ENCODE results near the gene DRC7.

Gene DRC7

DNA sequence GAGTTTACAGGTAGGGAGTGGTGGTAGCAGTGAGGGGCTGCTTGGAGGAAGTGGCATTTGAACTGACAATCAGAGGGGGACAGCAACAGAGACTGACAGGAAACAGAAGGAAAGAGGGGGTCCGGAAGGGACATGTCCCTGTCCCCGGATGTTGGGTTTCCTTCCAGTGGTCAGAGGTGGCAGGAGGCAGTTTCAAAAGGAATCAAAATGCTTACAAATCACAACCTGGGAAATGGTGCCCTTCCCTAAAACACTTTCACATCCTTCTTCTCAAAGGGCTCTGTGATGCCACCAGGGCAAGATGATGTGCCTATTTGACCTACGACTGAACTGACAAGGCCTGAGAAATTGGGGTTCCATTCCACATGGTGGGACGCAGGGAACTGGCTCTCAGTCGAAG, 46.5 kb upstream of the DRC7 start:
- TF ChIP-seq FOXM1 (IDR thresholded peaks at IDR 0.05; ENCODE audit: borderline replicate concordance) (no peak), FOXK2 (IDR thresholded peaks at IDR 0.05) (no peak), SUZ12 (IDR thresholded peaks at IDR 0.05) (no peak), FOXA1 (IDR thresholded peaks at IDR 0.05) (no peak), ELF4 (IDR thresholded peaks at IDR 0.05) (no peak), L3MBTL2 (conservative IDR thresholded peaks at IDR 0.05) (no peak)
- no peak for DNase-seq (ENCODE audit: extremely low spot score)
- ChIA-PET POLR2A (interaction anchor here (0.8 to 1.4 kb wide), 2 partner anchors 87 kb away, joined by 3 to 4 read pairs; partner anchors contain the start of gene KATNB1), CTCF (interaction anchor here (1.3 to 5.2 kb wide), 2 partner anchors 10 to 72 kb away, joined by 8 to 21 read pairs; no protein-coding TSS in a partner anchor)

DNA sequence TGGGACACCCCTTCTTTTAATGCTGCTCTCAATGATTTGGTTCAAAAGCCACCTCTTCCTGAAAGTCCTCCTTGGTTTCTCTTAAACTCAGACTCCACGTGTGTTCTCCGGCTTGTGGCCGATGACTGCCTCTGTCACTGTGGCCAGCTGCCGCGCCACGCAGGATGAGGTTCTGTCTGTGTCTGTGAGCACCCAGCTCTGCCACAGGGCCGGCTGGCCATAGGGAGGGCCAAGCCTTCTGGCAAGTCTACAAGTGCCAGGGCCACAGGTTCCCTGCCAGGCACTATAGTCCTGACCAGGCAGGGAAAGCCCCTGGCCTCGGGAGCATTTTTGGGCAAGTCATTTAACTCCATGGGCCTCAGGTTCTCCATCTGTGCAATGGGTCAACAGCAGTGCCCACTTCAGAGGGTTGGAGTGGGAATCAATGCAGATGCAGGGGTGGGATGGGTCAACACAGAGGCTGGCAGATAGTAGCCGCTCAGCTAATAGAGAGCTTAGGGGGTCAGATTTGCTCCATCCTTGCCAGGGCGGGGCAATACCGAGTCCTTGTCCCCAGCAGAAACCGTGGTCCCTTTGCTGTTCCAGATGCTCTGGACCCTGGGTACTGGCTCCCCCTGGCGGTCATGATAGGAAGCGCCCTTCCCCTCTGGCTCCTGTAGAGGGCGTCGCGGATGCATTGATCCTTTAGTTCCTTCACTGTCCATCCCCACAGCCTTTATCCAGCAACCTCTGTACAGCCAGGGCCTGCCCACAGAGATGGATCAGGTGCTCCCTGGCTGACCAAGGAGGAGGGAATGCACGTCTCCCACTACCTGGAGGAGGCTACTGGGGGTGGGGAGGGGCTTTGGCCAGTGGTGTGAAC, 45.8 kb upstream of the DRC7 start:
- ChIA-PET CTCF (interaction anchor here (0.6 to 5.2 kb wide), 10 partner anchors 11 to 348 kb away, joined by 3 to 21 read pairs (median 3); partner anchors contain the start of gene KATNB1), POLR2A (interaction anchor here (0.8 kb wide), 1 partner anchor 86 kb away, joined by 3 read pairs; the partner anchor contains the start of gene KATNB1)
- peak; percentile 91 for DNase-seq (ENCODE audit: extremely low spot score)
- TF ChIP-seq HDGF (IDR thresholded peaks at IDR 0.05; ENCODE audit: borderline replicate concordance) (no peak), NFRKB (IDR thresholded peaks at IDR 0.05) (no peak), LEF1 (IDR thresholded peaks at IDR 0.05; ENCODE audit: borderline replicate concordance) (peak; percentile 71; the same call in 1 of the 2 replicates), ELF4 (IDR thresholded peaks at IDR 0.05) (no peak), FOXM1 (IDR thresholded peaks at IDR 0.05; ENCODE audit: borderline replicate concordance) (no peak), ARNT (IDR thresholded peaks at IDR 0.05) (peak; percentile 35; the same call in 1 of the 2 replicates)

DNA sequence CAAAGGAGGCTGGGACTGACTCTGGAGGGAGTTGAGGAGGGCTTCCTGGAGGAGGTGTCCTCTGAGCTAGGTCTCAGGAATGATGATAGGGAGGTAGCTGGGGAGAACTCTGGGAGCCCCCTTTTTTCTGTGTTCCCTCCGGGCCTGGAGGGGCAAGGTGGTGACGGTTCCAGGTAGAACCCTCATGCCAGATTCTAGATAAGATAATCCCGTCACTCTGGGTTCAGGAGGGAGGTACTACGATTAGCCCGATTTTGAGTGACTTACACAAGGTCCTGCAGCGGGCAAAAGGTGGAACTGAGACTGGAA, 45.2 kb upstream of the DRC7 start:
- ChIA-PET CTCF (interaction anchor here (0.6 to 5.2 kb wide), 10 partner anchors 11 to 349 kb away, joined by 3 to 21 read pairs (median 3); partner anchors contain the start of gene KATNB1), POLR2A (no interaction called here)
- TF ChIP-seq TARDBP (IDR thresholded peaks at IDR 0.05) (no peak), ELF4 (IDR thresholded peaks at IDR 0.05) (no peak), BHLHE40 (IDR thresholded peaks at IDR 0.05; ENCODE audit: borderline replicate concordance) (no peak)
- DNase-seq (ENCODE audit: extremely low spot score) = no peak

DNA sequence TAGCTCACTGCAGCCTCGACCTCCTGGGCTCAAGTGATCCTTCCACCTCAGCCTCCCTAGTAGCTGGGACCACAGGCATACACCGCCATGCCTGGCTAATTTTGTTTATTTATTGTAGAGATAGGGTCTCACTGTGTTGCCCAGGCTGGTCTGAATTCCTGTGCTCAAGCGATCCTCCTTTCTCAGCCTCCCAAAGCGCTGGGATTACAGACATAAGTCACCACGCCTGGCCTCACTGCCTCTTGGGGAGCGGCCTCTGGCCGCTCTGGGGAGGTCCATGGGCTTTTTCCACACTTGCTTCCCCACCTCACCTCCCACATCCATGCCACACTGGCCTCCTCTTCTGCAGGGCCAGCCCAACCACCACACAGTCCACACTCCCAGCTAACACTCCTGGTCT, 44.8 kb upstream of the DRC7 start:
- ChIA-PET CTCF (interaction anchor here (0.6 to 5.2 kb wide), 10 partner anchors 12 to 349 kb away, joined by 3 to 21 read pairs (median 3); partner anchors contain the start of gene KATNB1), POLR2A (no interaction called here)
- TF ChIP-seq LEF1 (IDR thresholded peaks at IDR 0.05; ENCODE audit: borderline replicate concordance) (no peak), HDGF (IDR thresholded peaks at IDR 0.05; ENCODE audit: borderline replicate concordance) (no peak), FOXA1 (IDR thresholded peaks at IDR 0.05) (no peak)
- DNase-seq (ENCODE audit: extremely low spot score) = no peak

DNA sequence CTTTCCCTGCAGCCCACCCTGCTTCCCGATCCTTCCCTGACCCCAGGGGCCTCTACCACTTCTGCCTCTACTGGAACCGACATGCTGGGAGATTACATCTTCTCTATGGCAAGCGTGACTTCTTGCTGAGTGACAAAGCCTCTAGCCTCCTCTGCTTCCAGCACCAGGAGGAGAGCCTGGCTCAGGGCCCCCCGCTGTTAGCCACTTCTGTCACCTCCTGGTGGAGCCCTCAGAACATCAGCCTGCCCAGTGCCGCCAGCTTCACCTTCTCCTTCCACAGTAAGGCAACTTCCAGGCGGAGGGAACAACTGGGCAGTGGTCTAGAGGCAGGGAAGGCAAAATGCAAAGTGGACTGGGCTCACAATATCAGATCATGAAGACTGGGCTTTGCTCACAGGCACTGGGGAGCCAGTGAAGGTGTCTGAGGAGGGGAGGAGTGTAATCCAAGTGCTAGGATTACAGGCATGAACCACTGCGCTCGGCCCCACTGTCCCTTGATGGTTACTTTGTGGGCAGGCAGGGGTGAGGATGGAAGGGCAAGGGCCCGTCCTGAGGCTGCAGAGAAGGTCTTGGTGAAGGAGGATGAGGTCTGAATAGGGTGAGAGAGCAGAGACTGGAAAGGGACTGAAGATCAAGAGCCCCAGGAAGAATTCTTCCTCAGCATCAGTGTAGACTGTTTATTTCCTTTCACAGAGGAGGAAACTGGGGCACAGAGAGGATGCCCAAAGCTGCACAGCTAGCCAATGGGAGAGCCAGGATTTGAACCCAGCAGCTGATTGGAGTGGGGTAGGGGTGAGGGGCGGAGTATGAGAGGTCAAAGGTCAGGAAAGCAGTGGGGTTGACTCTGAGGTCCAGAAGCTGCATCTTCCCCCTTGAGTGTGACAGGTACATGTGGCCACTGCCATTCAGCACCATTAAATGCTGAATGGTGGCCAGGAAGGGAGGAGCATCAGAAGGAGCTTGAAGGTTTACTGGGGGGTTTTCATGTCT, 43.0 kb upstream of the DRC7 start:
- ChIA-PET POLR2A (no interaction called here), CTCF (interaction anchor here (1.2 kb wide), 1 partner anchor 75 kb away, joined by 4 read pairs; no protein-coding TSS in a partner anchor)
- TF ChIP-seq FOXA1 (IDR thresholded peaks at IDR 0.05) = no peak
- TF ChIP-seq L3MBTL2 (conservative IDR thresholded peaks at IDR 0.05) = no peak
- TF ChIP-seq ARNT (IDR thresholded peaks at IDR 0.05) = no peak
- TF ChIP-seq FOXK2 (IDR thresholded peaks at IDR 0.05) = no peak
- no peak for TF ChIP-seq FOXM1 (IDR thresholded peaks at IDR 0.05; ENCODE audit: borderline replicate concordance)
- no peak for TF ChIP-seq TARDBP (IDR thresholded peaks at IDR 0.05)
- no peak for DNase-seq (ENCODE audit: extremely low spot score)

DNA sequence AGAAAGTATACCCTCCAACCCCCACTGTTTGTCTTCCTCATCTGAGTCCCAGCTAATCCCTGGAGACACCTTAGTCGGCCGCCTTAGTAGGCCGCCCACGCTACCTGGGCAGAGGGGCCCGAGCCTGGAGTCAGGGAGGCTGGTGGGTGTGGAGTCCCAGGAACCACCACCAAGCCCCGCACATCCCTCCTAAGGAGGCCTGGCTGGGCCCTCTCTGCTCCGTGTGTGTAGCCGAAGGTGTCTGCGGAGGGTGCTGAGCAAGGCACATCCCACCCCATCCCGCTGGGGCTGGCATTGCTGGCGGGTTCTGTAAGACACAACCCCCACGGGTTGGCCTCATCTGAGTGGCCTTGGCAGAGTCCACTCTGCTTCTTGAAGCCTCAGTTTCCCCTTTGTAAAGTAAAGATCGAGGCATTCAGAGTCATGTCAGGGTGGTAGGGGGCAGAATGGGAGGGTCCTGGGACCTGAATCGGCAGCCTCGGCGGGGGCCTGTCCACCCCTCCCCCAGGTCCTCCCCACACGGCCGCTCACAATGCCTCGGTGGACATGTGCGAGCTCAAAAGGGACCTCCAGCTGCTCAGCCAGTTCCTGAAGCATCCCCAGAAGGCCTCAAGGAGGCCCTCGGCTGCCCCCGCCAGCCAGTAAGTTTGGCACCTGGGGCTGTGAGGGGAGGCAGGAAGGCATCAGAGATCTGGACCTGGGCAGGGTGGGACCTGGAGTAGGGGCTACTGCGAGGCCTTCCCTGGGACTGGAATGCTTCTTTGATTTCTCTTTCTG, 41.7 kb upstream of the DRC7 start:
- ChIA-PET CTCF (interaction anchor here (1.0 to 1.2 kb wide), 2 partner anchors 77 to 104 kb away, joined by 3 to 4 read pairs; no protein-coding TSS in a partner anchor), POLR2A (interaction anchor here (0.9 kb wide), 1 partner anchor 82 kb away, joined by 3 read pairs; the partner anchor contains the start of gene KATNB1)
- TF ChIP-seq L3MBTL2 (conservative IDR thresholded peaks at IDR 0.05) (no peak), ELF4 (IDR thresholded peaks at IDR 0.05) (no peak), TARDBP (IDR thresholded peaks at IDR 0.05) (no peak), CTBP1 (IDR thresholded peaks at IDR 0.05; ENCODE audit: borderline replicate concordance) (no peak), FOXA1 (IDR thresholded peaks at IDR 0.05) (no peak), HDGF (IDR thresholded peaks at IDR 0.05; ENCODE audit: borderline replicate concordance) (no peak), SP1 (IDR thresholded peaks at IDR 0.05) (no peak), FOXK2 (IDR thresholded peaks at IDR 0.05) (no peak)
- TF ChIP-seq, protein P1, sequence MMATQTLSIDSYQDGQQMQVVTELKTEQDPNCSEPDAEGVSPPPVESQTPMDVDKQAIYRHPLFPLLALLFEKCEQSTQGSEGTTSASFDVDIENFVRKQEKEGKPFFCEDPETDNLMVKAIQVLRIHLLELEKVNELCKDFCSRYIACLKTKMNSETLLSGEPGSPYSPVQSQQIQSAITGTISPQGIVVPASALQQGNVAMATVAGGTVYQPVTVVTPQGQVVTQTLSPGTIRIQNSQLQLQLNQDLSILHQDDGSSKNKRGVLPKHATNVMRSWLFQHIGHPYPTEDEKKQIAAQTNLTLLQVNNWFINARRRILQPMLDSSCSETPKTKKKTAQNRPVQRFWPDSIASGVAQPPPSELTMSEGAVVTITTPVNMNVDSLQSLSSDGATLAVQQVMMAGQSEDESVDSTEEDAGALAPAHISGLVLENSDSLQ (IDR thresholded peaks at IDR 0.05) = no peak
- no peak for DNase-seq (ENCODE audit: extremely low spot score)

DNA sequence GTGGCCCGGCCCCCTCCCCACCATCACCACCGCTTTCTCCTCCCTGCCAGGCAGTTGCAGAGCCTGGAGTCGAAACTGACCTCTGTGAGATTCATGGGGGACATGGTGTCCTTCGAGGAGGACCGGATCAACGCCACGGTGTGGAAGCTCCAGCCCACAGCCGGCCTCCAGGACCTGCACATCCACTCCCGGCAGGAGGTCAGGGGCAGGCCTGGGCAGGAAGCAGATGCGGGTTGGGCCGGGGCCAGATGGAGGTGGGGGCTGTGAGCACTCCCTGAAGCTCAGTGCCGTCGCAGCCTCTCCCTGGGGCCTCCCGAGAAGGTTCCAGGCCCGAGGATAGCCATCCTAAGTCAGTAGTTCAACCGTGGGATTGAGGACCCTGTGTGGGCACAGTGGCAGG, 40.7 kb upstream of the DRC7 start:
- no peak for DNase-seq (ENCODE audit: extremely low spot score)
- TF ChIP-seq BHLHE40 (IDR thresholded peaks at IDR 0.05; ENCODE audit: borderline replicate concordance) = no peak
- TF ChIP-seq TARDBP (IDR thresholded peaks at IDR 0.05) = no peak
- POLR2A ChIA-PET = interaction anchor here (0.9 kb wide), 1 partner anchor 81 kb away, joined by 3 read pairs; the partner anchor contains the start of gene KATNB1
- CTCF ChIA-PET = interaction anchor here (0.6 to 1.0 kb wide), 2 partner anchors 72 to 103 kb away, joined by 3 read pairs; no protein-coding TSS in a partner anchor
